Vagina (tissue), 2 donors: ENCODE measurements around the gene NKAIN4.

Source experiments
- CTCF ChIP-seq, 3 experiments: fragments of 450-650 bp in 2 of 3; fragments of 200-600 bp in 1 of 3; sonication (generic) in 1 of 3; IDR thresholded peaks; one replicate each; pipeline ENCODE4 v1.5.1; 2017 to 2019; ENCODE audit warnings: antibody characterized with exemption in 3 of 3, mild to moderate bottlenecking in 2 of 3, moderate library complexity in 2 of 3
- POLR2AphosphoS5 ChIP-seq, 2 donors: sonication (generic); formaldehyde crosslinking; IDR thresholded peaks; one replicate each; pipeline ENCODE4 v1.9.0; 2017; ENCODE audit warnings: antibody characterized with exemption in 2 of 2, mild to moderate bottlenecking in 2 of 2, low read depth in 1 of 2; ENCODE audit not compliant: insufficient read depth in 1 of 2

- TF ChIP-seq CTCF (IDR thresholded peaks at IDR 0.05) (no peak), POLR2AphosphoS5 (IDR thresholded peaks at IDR 0.05; ENCODE audit: insufficient read depth in 1 of 2, low read depth in 1 of 2) (no peak)
These were observed 34.8 kb downstream of the NKAIN4 start for GRCh38 chr20:63219447-63219821.
